AG04449 (cell line): ENCODE data around the gene EDN1.
A peak's percentile ranks its signal among the peaks of the same experiment; 100 is the strongest.

Experiments
- CTCF ChIA-PET: fragments of 350-600 bp; formaldehyde crosslinking; extraction: SDS; loops from one replicate; lab custom pipeline; 2021; ENCODE audit warnings: antibody characterized with exemption; lab: Yijun Ruan, JAX
- POLR2A ChIA-PET: fragments of 400-600, 350-600 bp; formaldehyde crosslinking; extraction: SDS; loops from one replicate; lab custom pipeline; 2020; ENCODE audit warnings: antibody characterized with exemption, inconsistent platforms; lab: Yijun Ruan, JAX
- DNase-seq: peaks from one replicate; pipeline ENCODE4 v3.0.0-alpha.2; 2010; ENCODE audit warnings: low read depth, low spot score
- H3K4me3 ChIP-seq: 2 replicates; pipeline ENCODE4 v1.5.1; 2011; ENCODE audit warnings: low read depth, mild to moderate bottlenecking, control low read depth, low read length
- TF ChIP-seq, protein P1 (sequence below): IDR thresholded peaks from one replicate; pipeline ENCODE4 v1.5.1; 2011; ENCODE audit warnings: mild to moderate bottlenecking, moderate library complexity, low read length, control low read depth, inconsistent platforms; ENCODE audit not compliant: insufficient read depth; ENCODE audit errors: missing control alignments

Gene EDN1

DNA sequence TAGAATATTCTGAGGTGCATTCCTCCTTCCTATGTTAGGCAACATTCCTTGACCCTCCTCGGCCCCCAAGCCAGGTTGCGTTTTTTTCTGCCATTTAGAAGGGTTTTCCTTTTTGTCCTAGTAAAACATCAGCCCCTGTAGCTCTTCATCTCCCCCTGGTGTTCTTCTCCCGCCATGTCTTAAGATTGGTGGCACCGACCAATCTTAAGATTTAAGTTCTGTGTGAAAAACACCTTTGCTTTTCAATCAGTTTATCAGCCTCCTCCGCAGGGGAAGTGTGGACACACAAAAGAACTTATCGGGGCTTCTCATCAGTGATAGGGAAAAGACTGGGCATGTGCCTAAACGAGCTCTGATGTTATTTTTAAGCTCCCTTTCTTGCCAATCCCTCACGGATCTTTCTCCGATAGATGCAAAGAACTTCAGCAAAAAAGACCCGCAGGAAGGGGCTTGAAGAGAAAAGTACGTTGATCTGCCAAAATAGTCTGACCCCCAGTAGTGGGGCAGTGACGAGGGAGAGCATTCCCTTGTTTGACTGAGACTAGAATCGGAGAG is 719 bp upstream of the EDN1 start:
- TF ChIP-seq, protein P1, sequence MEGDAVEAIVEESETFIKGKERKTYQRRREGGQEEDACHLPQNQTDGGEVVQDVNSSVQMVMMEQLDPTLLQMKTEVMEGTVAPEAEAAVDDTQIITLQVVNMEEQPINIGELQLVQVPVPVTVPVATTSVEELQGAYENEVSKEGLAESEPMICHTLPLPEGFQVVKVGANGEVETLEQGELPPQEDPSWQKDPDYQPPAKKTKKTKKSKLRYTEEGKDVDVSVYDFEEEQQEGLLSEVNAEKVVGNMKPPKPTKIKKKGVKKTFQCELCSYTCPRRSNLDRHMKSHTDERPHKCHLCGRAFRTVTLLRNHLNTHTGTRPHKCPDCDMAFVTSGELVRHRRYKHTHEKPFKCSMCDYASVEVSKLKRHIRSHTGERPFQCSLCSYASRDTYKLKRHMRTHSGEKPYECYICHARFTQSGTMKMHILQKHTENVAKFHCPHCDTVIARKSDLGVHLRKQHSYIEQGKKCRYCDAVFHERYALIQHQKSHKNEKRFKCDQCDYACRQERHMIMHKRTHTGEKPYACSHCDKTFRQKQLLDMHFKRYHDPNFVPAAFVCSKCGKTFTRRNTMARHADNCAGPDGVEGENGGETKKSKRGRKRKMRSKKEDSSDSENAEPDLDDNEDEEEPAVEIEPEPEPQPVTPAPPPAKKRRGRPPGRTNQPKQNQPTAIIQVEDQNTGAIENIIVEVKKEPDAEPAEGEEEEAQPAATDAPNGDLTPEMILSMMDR = peak; percentile 74
- ChIA-PET CTCF (interaction anchor here (0.7 to 7.0 kb wide), 65 partner anchors 10 to 713 kb away, joined by 3 to 281 read pairs (median 5); no protein-coding TSS in a partner anchor), POLR2A (interaction anchor here (1.2 to 1.4 kb wide), 2 partner anchors 9 to 636 kb away, joined by 3 to 5 read pairs; no protein-coding TSS in a partner anchor)
- no peak for DNase-seq
- peak overlapping the region; percentile 62 for H3K4me3 ChIP-seq

GRCh38 chr6:12291071-12291838 is 1.1 kb downstream of the EDN1 start:
- H3K4me3 ChIP-seq = peak overlapping the region; percentile 62
- CTCF ChIA-PET = interaction anchor here (0.7 to 7.0 kb wide), 24 partner anchors 9 to 710 kb away, joined by 3 to 281 read pairs (median 6); no protein-coding TSS in a partner anchor
- TF ChIP-seq, protein P1 = no peak
- POLR2A ChIA-PET = interaction anchor here (0.6 to 0.8 kb wide), 2 partner anchors 193 to 312 kb away, joined by 3 to 4 read pairs; no protein-coding TSS in a partner anchor
- DNase-seq = no peak

- DNase-seq = no peak
- ChIA-PET POLR2A (interaction anchor here (0.6 kb wide), 1 partner anchor 192 kb away, joined by 3 read pairs; no protein-coding TSS in a partner anchor), CTCF (interaction anchor here (0.6 to 7.0 kb wide), 18 partner anchors 9 to 707 kb away, joined by 3 to 281 read pairs (median 5); no protein-coding TSS in a partner anchor)
- peak overlapping the region; percentile 62 for H3K4me3 ChIP-seq
- TF ChIP-seq, protein P1 = peak; percentile 21
Observed at GRCh38 chr6:12291839-12292604, 1.9 kb downstream of the EDN1 start.

DNA sequence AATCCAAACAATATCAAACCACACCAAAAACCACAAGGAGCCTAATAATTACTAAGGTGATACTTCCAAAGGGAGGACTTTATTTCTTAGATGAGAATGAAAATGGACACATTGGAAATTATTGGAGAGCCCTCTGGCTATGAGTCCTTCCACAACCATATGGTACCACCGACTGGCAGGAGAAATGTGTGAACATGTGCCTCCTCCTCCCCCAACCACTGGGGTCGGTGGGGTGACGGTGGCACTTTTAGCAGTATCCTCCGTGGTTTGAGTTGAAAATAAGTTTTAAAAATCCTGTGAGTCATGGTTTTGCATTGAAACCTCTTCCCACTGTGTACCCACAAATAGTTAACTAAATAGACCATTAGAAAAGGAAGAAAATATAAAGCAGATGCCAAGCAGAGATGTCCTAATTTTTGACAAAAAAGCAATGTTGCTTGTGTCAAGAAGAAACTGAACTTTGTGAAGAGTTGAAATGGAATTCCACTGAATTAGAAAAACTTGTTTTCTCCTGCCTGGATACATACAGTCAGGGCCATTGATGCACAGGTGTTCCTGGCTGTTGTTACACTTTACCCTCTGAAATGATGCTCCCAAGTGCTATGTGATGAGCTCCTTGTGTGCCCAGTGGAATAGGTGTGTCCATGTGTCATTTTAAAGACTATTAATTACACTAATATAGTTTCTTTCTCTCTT is 3.2 kb downstream of the EDN1 start:
- TF ChIP-seq, protein P1 = no peak
- POLR2A ChIA-PET = no interaction called here
- CTCF ChIA-PET = interaction anchor here (0.9 to 7.0 kb wide), 5 partner anchors 13 to 344 kb away, joined by 3 to 281 read pairs (median 3); no protein-coding TSS in a partner anchor
- DNase-seq = no peak
- no peak overlapping the region for H3K4me3 ChIP-seq

DNA sequence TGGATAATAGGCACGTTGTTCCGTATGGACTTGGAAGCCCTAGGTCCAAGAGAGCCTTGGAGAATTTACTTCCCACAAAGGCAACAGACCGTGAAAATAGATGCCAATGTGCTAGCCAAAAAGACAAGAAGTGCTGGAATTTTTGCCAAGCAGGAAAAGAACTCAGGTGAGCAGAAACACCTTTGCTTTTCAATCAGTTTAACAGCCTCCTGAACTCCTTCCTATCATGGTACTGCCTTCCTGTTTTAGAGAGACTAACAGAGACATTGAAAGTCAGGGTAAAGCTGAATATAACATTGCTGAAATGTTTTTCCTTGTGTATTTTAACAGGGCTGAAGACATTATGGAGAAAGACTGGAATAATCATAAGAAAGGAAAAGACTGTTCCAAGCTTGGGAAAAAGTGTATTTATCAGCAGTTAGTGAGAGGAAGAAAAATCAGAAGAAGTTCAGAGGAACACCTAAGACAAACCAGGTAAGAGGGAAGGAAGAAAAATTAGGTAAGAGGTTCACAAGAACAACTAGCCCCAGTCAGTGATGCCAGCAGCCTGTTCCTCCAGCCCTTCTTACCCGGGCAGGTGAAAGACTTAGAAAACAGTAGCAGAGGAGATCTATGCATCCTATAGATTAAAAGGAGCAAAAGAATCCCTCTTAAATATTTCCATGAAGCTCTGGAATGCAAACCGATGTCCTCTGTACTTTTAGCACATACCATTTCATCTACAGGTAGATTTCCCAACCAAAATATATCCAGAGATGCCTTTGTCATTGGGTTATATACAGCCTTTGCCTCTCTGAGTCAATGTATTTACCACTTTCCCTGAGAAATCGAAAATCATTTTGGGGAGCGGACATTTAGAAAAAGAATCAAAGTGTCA is 4.0 kb downstream of the EDN1 start:
- no peak overlapping the region for H3K4me3 ChIP-seq
- ChIA-PET CTCF (interaction anchor here (0.7 to 7.0 kb wide), 6 partner anchors 8 to 312 kb away, joined by 3 to 281 read pairs (median 4); no protein-coding TSS in a partner anchor), POLR2A (no interaction called here)
- DNase-seq = no peak
- TF ChIP-seq, protein P1 = no peak
